ENCODE data around the gene TMEM266.

The TMEM266 gene

GRCh38 chr15:76165951-76166350 lies 106.2 kb downstream of the TMEM266 start:
- no peaks in the 10 kb centered on the region for H3K36me3 ChIP-seq (ENCODE audit: insufficient read depth)
- H3K4me2 ChIP-seq, result no peak overlapping the region
- no peak overlapping the region for H3K9ac ChIP-seq
- no peak for TF ChIP-seq CTCF (conservative IDR thresholded peaks at IDR 0.05; ENCODE audit: low read depth, low read length)
- no peaks in the 10 kb centered on the region for H3K27me3 ChIP-seq (ENCODE audit: insufficient read depth, low read depth)
- no peaks in the 10 kb centered on the region for H3K4me1 ChIP-seq (ENCODE audit: low read depth, poor library complexity, severe bottlenecking)
- H3K4me3 ChIP-seq (IDR thresholded peaks at IDR 0.05; ENCODE audit: insufficient read depth, low read depth, low read length), result no peak overlapping the region
- H2AFZ ChIP-seq (ENCODE audit: low read depth), result no peak overlapping the region
- H3K27ac ChIP-seq, result no peak overlapping the region
- no peaks in the 10 kb centered on the region for H3K79me2 ChIP-seq (ENCODE audit: insufficient read depth, low read depth)
- H4K20me1 ChIP-seq (ENCODE audit: insufficient read depth), result no peaks in the 10 kb centered on the region

- H2AFZ ChIP-seq (ENCODE audit: low read depth), result no peak overlapping the region
- no peak for TF ChIP-seq CTCF (conservative IDR thresholded peaks at IDR 0.05; ENCODE audit: low read depth, low read length)
- H3K27ac ChIP-seq, result no peak overlapping the region
- H4K20me1 ChIP-seq (ENCODE audit: insufficient read depth), result no peaks in the 10 kb centered on the region
- no peaks in the 10 kb centered on the region for H3K79me2 ChIP-seq (ENCODE audit: insufficient read depth, low read depth)
- no peak overlapping the region for H3K4me3 ChIP-seq (IDR thresholded peaks at IDR 0.05; ENCODE audit: insufficient read depth, low read depth, low read length)
- no peak overlapping the region for H3K9ac ChIP-seq
- H3K27me3 ChIP-seq (ENCODE audit: insufficient read depth, low read depth), result no peaks in the 10 kb centered on the region
- H3K4me1 ChIP-seq (ENCODE audit: low read depth, poor library complexity, severe bottlenecking), result no peaks in the 10 kb centered on the region
- H3K4me2 ChIP-seq, result no peak overlapping the region
- H3K36me3 ChIP-seq (ENCODE audit: insufficient read depth), result no peaks in the 10 kb centered on the region
Measured at GRCh38 chr15:76168237-76168984, 108.6 kb downstream of the TMEM266 start.

GRCh38 chr15:76169018-76169417 lies 109.2 kb downstream of the TMEM266 start:
- Histone ChIP-seq H2AFZ (ENCODE audit: low read depth) (no peak overlapping the region), H3K4me2 (no peak overlapping the region), H3K9ac (no peak overlapping the region)

GRCh38 chr15:76169911-76170800 lies 110.4 kb downstream of the TMEM266 start:
- Histone ChIP-seq H4K20me1 (ENCODE audit: insufficient read depth) (no peaks in the 10 kb centered on the region), H3K36me3 (ENCODE audit: insufficient read depth) (no peaks in the 10 kb centered on the region), H2AFZ (ENCODE audit: low read depth) (no peak overlapping the region), H3K79me2 (ENCODE audit: insufficient read depth, low read depth) (no peaks in the 10 kb centered on the region), H3K4me3 (IDR thresholded peaks at IDR 0.05; ENCODE audit: insufficient read depth, low read depth, low read length) (no peak overlapping the region), H3K27me3 (ENCODE audit: insufficient read depth, low read depth) (no peaks in the 10 kb centered on the region), H3K9ac (no peak overlapping the region), H3K4me2 (no peak overlapping the region), H3K27ac (no peak overlapping the region), H3K4me1 (ENCODE audit: low read depth, poor library complexity, severe bottlenecking) (no peaks in the 10 kb centered on the region)
- no peak for TF ChIP-seq CTCF (conservative IDR thresholded peaks at IDR 0.05; ENCODE audit: low read depth, low read length)

More at GRCh38 chr15:76169018-76169417, 109.2 kb downstream of the TMEM266 start:
- Histone ChIP-seq H3K4me3 (IDR thresholded peaks at IDR 0.05; ENCODE audit: insufficient read depth, low read depth, low read length) (no peak overlapping the region), H3K79me2 (ENCODE audit: insufficient read depth, low read depth) (no peaks in the 10 kb centered on the region), H3K4me1 (ENCODE audit: low read depth, poor library complexity, severe bottlenecking) (no peaks in the 10 kb centered on the region), H3K36me3 (ENCODE audit: insufficient read depth) (no peaks in the 10 kb centered on the region), H3K27ac (no peak overlapping the region), H3K27me3 (ENCODE audit: insufficient read depth, low read depth) (no peaks in the 10 kb centered on the region), H4K20me1 (ENCODE audit: insufficient read depth) (no peaks in the 10 kb centered on the region)
- no peak for TF ChIP-seq CTCF (conservative IDR thresholded peaks at IDR 0.05; ENCODE audit: low read depth, low read length)

All from KMS-11 (cell line).